ENCODE measurements around the gene DENND1C. TPM values are rescaled to one million over a fixed set of nuclear protein-coding genes. Genes with fewer than 3 reads are reported as not detected.

The DENND1C gene
- total RNA-seq, 1 donor from 2014 or later: not detected

DNA sequence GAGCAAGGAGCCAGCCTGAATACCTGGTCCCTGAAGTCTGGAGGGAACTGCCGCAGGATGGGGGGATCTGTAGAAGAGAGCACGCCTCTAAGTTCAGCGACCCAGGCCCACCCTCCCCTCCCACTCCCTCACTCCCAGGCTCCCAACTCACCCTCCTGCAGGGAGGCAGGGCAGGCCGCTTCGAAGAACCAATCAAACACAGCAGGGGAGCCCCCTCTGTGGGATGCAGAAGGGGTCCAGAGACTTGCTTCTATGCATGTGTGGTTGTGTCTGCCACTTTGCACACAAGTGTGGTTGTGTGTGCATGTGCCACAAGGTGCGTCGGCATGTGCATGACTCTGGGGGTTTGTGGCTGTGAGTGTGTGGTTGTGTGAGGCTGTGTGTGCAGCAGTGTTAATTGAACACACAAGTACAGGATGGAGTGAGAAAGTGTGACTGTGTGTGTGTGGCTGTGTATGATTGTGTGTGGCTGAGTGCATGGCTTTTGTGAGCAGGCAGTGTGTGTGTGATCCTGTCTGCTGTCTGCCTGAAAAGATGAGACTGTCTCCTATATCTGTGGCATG is 1.7 kb downstream of the DENND1C start:
- H3K4me3 Mint-ChIP-seq: no peak overlapping the region
- H3K27ac Mint-ChIP-seq (ENCODE audit: unreplicated experiment): no peak overlapping the region
- H3K4me1 Mint-ChIP-seq: peaks cover 11% of the 10 kb centered on the region
- H3K36me3 Mint-ChIP-seq (ENCODE audit: low read depth): no peaks in the 10 kb centered on the region
- no peak for DNase-seq (ENCODE audit: low read depth, low spot score)
- TF ChIP-seq, protein P1, sequence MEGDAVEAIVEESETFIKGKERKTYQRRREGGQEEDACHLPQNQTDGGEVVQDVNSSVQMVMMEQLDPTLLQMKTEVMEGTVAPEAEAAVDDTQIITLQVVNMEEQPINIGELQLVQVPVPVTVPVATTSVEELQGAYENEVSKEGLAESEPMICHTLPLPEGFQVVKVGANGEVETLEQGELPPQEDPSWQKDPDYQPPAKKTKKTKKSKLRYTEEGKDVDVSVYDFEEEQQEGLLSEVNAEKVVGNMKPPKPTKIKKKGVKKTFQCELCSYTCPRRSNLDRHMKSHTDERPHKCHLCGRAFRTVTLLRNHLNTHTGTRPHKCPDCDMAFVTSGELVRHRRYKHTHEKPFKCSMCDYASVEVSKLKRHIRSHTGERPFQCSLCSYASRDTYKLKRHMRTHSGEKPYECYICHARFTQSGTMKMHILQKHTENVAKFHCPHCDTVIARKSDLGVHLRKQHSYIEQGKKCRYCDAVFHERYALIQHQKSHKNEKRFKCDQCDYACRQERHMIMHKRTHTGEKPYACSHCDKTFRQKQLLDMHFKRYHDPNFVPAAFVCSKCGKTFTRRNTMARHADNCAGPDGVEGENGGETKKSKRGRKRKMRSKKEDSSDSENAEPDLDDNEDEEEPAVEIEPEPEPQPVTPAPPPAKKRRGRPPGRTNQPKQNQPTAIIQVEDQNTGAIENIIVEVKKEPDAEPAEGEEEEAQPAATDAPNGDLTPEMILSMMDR (conservative IDR thresholded peaks at IDR 0.05): no peak
- H3K9me3 Mint-ChIP-seq: no peaks in the 10 kb centered on the region
- H3K27me3 Mint-ChIP-seq (ENCODE audit: low read depth): peaks cover 27% of the 10 kb centered on the region

DNA sequence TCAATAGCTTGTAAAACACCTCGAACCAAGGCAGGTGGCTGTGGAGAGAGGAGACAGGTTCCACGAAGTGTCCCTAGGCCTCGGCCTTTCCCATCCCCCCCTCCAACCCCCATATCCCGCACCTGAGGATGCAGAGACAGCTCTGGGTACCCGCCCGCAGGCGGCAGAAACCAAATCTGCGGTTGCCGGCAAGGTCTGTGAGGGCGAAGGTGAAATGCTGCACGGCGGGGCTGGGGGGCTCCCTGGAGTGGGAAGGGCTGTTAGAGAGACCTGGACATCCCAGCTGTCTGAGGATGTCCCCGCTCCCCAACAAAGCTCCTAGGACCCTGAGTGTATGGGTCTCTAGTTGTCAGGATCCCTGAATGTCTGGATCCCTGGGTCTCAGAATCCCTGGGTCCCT is 2.8 kb downstream of the DENND1C start:
- Mint-ChIP-seq H3K4me1 (peaks cover 11% of the 10 kb centered on the region), H3K27ac (ENCODE audit: unreplicated experiment) (no peak overlapping the region), H3K4me3 (no peak overlapping the region), H3K27me3 (ENCODE audit: low read depth) (peaks cover 37% of the 10 kb centered on the region), H3K36me3 (ENCODE audit: low read depth) (no peaks in the 10 kb centered on the region), H3K9me3 (no peaks in the 10 kb centered on the region)
- TF ChIP-seq, protein P1 (conservative IDR thresholded peaks at IDR 0.05): no peak
- no peak for DNase-seq (ENCODE audit: low read depth, low spot score)

DNA sequence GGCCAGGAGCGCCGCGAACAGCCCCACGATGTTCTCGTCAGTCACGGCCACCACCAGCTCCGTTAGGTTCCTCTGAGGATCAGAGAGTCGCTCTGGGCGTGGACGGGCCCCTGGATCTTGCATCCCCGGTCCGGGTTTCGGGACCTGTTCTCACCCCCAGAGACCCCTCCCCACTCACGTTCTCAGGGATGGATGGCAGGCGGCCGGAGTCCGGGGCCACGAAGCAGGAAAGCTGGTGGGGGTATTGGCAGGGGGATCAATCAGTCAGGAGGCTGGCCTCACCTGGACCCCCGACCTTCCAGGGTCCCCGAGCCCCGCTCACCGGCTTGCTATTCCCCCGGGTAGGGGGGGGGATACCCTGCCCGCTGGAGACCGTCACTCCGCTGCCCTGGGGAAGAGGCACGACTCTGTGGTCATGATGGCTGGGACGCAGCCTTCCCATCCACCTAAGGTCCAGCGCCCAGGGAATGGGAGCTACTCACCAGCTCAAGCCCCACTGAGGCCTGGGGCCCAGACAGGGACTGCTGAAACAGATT is 4.6 kb downstream of the DENND1C start:
- Mint-ChIP-seq H3K36me3 (ENCODE audit: low read depth) (no peaks in the 10 kb centered on the region), H3K27me3 (ENCODE audit: low read depth) (peaks cover 35% of the 10 kb centered on the region), H3K9me3 (no peaks in the 10 kb centered on the region), H3K4me1 (peaks cover 10% of the 10 kb centered on the region), H3K27ac (ENCODE audit: unreplicated experiment) (no peak overlapping the region), H3K4me3 (no peak overlapping the region)
- TF ChIP-seq, protein P1 (conservative IDR thresholded peaks at IDR 0.05): no peak
- DNase-seq (ENCODE audit: low read depth, low spot score): no peak

DNA sequence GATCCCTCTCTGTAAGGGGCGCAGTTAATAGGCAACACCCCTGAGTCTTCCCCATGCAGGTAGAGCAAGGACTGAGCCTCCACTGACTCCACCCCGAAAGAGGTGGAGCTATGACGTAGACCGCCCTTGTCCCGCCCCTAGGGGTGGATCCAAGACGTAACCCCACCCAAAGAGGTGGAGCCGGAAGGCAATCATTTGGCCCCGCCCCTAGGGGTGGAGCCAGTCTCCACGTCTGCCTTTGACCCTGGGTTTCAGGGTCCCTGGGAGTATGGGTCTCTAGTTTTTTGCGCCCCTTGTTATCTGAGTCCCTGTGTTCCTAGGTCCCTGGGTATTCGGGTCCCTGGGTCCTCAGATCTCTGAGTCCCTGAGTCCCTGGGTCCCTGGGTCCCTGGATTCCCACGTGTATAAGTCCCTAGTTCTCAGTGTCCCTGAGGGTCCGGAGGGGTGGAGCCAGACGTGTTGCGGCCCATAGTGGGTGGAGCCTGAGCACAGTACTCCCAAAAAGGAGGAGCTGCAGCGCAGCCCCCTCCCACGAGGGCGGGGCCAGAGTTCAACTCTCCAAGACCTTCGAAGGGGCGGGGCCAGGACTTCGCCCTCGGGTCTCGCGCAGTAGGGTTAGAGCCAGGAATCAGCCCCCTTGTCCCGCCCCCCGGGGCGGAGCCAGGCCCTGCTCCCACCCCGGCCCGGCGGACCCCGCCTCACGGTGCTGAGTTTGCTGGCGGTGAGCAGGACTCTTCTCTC is 5.3 kb downstream of the DENND1C start:
- peak overlapping the region; percentile 80 for H3K4me3 Mint-ChIP-seq

DNA sequence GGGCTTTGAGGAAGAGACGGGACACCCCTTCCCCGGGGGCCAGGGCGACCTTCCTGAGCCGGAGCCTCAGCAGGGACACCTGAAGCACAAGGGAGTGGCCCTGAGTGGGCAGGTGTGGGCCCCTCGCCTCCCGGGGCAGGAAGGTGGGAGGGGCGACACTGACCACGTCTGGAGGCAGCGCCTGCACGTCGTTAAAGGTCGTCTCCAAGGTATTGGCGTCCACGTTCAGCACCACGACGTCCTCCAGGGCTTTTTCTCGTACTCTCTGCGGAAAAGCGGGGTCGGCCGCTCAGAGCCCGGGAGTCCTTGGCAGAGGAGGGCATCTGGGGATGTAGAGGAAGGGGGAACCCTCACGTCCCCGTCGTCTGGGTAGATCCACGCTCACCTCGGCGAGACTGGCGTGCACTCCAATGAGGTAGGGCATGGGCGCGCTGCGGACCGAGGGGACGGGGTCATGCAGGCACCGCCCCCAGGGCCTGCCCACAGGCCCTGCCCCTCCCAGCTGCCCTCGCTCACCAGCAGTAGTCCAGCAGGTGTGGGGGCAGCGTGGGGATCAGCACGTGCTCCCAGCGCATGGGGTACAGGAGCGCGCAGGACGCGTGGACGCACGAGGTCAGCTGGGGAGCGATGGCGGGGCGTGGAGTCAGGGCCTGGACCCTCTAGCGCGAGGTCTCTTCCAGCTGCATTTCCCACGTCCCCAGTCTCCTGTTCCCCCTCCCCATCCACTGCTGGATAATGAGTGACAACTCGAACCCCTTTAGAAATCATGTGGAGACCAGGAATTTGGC is 6.1 kb downstream of the DENND1C start:
- H3K27me3 Mint-ChIP-seq (ENCODE audit: low read depth): peaks cover 36% of the 10 kb centered on the region
- no peaks in the 10 kb centered on the region for H3K36me3 Mint-ChIP-seq (ENCODE audit: low read depth)
- TF ChIP-seq, protein P1 (conservative IDR thresholded peaks at IDR 0.05): no peak
- DNase-seq (ENCODE audit: low read depth, low spot score): no peak
- peak overlapping the region; percentile 80 for H3K4me3 Mint-ChIP-seq
- peaks cover 7% of the 10 kb centered on the region for H3K4me1 Mint-ChIP-seq
- H3K27ac Mint-ChIP-seq (ENCODE audit: unreplicated experiment): no peak overlapping the region
- H3K9me3 Mint-ChIP-seq: no peaks in the 10 kb centered on the region

More for the DNA sequence above, 5.3 kb downstream of the DENND1C start:
- Mint-ChIP-seq H3K27ac (ENCODE audit: unreplicated experiment) (no peak overlapping the region), H3K9me3 (no peaks in the 10 kb centered on the region), H3K27me3 (ENCODE audit: low read depth) (peaks cover 33% of the 10 kb centered on the region), H3K36me3 (ENCODE audit: low read depth) (no peaks in the 10 kb centered on the region), H3K4me1 (peaks cover 7% of the 10 kb centered on the region)
- DNase-seq (ENCODE audit: low read depth, low spot score): peak; percentile 90
- TF ChIP-seq, protein P1 (conservative IDR thresholded peaks at IDR 0.05): no peak
